Colonic mucosa (tissue), 4 donors: ENCODE data around the gene EFCAB6. TPM values are rescaled to one million over a fixed set of nuclear protein-coding genes. Genes with fewer than 3 reads are reported as not detected.

Experiments
- DNase-seq: peaks from one replicate; pipeline ENCODE4 v3.0.0-alpha.2; 2020
- H3K27ac ChIP-seq: fragments of 200-600 bp; one replicate; pipeline ENCODE4 v1.8.0; 2021
- H3K27me3 ChIP-seq: fragments of 200-600 bp; one replicate; pipeline ENCODE4 v1.8.0; 2021
- H3K36me3 ChIP-seq: fragments of 200-600 bp; one replicate; pipeline ENCODE4 v1.8.0; 2021
- H3K4me1 ChIP-seq: fragments of 200-600 bp; one replicate; pipeline ENCODE4 v1.8.0; 2021; ENCODE audit warnings: mild to moderate bottlenecking
- H3K4me3 ChIP-seq: fragments of 200-600 bp; one replicate; pipeline ENCODE4 v1.8.0; 2021
- H3K9ac ChIP-seq, 2 donors: one replicate each; pipeline ENCODE4 v1.7.0; 2013; ENCODE audit warnings: control low read depth in 2 of 2, low read depth in 2 of 2, low read length in 2 of 2
- H3K9me3 ChIP-seq: fragments of 200-600 bp; one replicate; pipeline ENCODE4 v1.8.0; 2021
- intact Hi-C: fragments of 100-400 bp; cut with DNase I; formaldehyde crosslinking; loops from one replicate; pipeline ENCODE4 v1.14.1; 2022
- total RNA-seq, 2 donors: library from RNA; stranded (reverse); fragmentation: NEBNext Ultra II Directional in 1 of 2; extraction: Animal tissue kit (Norgen Biotek cat#: 25700) in 1 of 2; gene quantifications; one replicate each; pipeline ENCODE4 v1.2.1, GENCODE V29; 2021
- TF ChIP-seq, protein P1 (sequence below): fragments of 200-600 bp; IDR thresholded peaks from one replicate; pipeline ENCODE4 v1.8.0; 2022; ENCODE audit warnings: antibody characterized with exemption, mild to moderate bottlenecking
- donor health status: healthy.
- donor health status: DM: no; HTN: no; CAD: no.
- donor health status: DM: no; HTN: no; CAD: no.

Gene EFCAB6
- total RNA-seq, 2 donors from 2014 or later, result 0.35 to 0.80 TPM

DNA sequence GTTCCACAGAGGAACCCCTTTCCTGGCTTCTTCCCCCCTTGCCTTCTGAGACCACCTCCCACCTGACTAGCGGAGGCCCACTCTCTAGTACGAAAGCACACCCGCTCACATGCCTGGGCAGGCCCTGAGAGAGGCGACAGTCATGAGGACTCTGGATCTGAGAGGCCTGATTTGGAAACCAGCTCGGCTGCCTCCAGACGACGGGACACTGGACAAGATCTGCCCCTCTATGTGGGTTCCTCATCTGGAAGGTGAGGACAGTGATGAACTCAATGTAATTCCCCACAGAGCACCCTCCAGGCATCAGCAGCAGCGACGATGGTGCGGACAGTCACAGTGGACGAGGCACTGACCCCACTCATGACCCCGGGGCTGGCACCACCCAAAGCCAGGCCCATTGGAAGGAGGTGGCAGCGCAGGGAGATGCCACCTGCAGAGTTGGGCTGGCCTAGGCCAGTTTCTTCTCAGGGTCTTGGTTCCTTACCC lies 42.7 kb upstream of the EFCAB6 start:
- Histone ChIP-seq H3K9ac (no peak overlapping the region), H3K4me1 (no peaks in the 10 kb centered on the region), H3K27me3 (no peaks in the 10 kb centered on the region), H3K27ac (no peak overlapping the region), H3K4me3 (no peak overlapping the region), H3K36me3 (no peaks in the 10 kb centered on the region), H3K9me3 (no peaks in the 10 kb centered on the region)
- intact Hi-C loops, result no loop called here
- DNase-seq, result no peak
- TF ChIP-seq, protein P1, sequence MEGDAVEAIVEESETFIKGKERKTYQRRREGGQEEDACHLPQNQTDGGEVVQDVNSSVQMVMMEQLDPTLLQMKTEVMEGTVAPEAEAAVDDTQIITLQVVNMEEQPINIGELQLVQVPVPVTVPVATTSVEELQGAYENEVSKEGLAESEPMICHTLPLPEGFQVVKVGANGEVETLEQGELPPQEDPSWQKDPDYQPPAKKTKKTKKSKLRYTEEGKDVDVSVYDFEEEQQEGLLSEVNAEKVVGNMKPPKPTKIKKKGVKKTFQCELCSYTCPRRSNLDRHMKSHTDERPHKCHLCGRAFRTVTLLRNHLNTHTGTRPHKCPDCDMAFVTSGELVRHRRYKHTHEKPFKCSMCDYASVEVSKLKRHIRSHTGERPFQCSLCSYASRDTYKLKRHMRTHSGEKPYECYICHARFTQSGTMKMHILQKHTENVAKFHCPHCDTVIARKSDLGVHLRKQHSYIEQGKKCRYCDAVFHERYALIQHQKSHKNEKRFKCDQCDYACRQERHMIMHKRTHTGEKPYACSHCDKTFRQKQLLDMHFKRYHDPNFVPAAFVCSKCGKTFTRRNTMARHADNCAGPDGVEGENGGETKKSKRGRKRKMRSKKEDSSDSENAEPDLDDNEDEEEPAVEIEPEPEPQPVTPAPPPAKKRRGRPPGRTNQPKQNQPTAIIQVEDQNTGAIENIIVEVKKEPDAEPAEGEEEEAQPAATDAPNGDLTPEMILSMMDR, result no peak

DNA sequence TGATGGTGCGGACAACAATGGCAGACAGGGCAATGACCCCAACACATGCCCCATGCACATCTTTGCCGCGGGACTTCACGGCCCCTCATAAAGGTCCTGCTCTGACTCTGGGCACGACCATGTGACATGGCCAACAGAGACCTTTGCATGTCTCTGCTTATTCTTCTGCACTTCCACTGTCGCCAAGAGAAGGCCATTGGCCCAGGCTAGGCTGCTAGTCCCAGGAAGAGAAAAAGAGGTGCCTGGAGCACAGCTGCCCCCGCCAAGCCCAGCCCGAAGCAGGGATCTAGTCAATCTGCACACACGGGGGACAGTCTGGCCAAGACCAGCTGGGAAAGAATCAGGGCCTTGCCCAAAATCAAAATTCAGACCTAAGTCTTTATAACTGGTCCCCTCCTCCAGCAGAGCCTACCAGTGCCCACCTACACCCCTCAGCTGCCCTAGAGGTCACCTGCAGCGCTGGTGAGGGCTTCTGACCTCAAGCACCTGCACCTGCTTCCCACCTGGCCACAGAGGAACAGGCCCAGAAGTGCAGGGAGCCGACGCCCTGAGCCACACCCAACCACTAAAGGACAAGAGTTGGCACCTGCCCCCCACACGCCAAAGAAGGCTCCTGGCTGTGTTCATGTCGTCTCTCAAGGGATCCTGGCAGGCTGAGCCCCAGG lies 42.1 kb upstream of the EFCAB6 start:
- Histone ChIP-seq H3K27ac (no peak overlapping the region), H3K4me1 (no peaks in the 10 kb centered on the region), H3K9me3 (no peaks in the 10 kb centered on the region), H3K4me3 (no peak overlapping the region), H3K36me3 (no peaks in the 10 kb centered on the region), H3K9ac (no peak overlapping the region), H3K27me3 (no peaks in the 10 kb centered on the region)
- TF ChIP-seq, protein P1, result no peak
- intact Hi-C loops, result no loop called here
- no peak for DNase-seq

DNA sequence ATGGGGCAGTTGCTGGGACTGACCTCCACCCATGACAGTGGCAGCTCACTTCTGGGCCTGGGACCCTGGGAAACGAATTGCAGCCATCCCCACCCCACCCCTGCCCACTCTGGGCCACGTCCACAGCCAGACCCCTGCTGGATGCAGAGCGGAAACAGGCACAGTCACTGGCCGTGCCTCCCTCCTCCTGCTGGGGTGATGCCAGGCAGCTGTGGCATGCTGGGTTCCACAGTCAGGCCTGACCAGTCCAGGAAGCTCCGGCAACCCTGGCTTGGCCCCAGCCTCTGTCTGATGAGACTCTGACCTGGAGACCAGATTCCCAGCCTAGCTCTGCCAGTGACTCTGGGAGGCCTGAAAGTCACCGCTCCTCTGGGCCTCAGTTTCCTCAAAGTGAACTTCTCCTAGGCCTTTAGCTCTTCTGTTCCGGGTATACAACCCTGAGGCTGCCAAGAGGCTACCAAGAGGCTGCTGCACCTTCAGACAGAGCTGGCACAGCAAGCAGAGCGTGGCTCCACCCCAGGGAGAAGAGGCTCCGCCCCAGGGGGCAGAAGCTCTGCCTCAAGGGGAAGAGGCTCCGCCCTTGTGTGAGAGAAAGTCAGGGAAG lies 41.3 kb upstream of the EFCAB6 start:
- no peaks in the 10 kb centered on the region for H3K4me1 ChIP-seq
- H3K4me3 ChIP-seq, result no peak overlapping the region
- DNase-seq, result no peak
- no peak overlapping the region for H3K9ac ChIP-seq
- H3K27ac ChIP-seq, result no peak overlapping the region
- no peaks in the 10 kb centered on the region for H3K27me3 ChIP-seq
- TF ChIP-seq, protein P1, result no peak
- no peaks in the 10 kb centered on the region for H3K36me3 ChIP-seq
- H3K9me3 ChIP-seq, result no peaks in the 10 kb centered on the region
- intact Hi-C loops, result no loop called here

DNA sequence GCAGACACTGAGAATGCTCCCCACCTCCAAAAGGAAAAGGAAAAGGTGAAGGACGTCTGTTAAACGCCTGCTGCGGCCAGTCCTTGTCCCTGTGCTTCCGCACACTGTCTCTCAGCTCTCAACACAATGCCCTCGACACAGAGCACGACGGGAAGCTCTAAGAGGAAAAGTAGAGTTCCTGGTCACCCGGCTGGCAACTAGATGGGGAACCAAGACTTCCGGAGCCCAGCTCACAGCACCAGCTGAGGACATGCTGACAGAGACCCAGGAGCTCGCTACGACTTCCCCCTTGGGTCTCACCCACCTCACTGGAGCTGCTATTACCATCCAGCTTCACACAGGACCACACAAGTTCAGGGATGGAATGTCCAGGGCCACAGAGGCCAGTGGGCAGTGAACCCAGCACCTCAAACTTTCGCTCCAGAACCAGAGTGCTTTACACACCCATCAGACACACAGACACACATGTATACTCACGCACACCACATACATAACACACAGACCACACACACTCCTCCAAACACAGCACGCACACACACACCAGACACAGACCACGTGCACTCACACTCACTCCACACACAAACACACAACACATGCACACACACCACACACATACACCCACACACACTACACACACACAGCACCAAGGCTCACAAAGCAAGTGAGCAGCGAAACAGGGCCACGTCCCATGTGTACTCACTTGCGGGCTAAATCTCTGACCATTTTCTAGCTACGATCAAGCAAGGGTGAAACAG lies 40.6 kb upstream of the EFCAB6 start:
- H3K27me3 ChIP-seq, result no peaks in the 10 kb centered on the region

GRCh38 chr22:43851979-43852307 lies 39.8 kb upstream of the EFCAB6 start:
- TF ChIP-seq, protein P1, result no peak
- intact Hi-C loops, result no loop called here
- Histone ChIP-seq H3K9me3 (no peaks in the 10 kb centered on the region), H3K36me3 (no peaks in the 10 kb centered on the region), H3K4me3 (no peak overlapping the region), H3K27me3 (no peaks in the 10 kb centered on the region), H3K27ac (no peak overlapping the region), H3K4me1 (no peaks in the 10 kb centered on the region), H3K9ac (no peak overlapping the region)
- DNase-seq, result no peak

More for the DNA sequence above, 40.6 kb upstream of the EFCAB6 start:
- Histone ChIP-seq H3K4me3 (no peak overlapping the region), H3K27ac (no peak overlapping the region), H3K4me1 (no peaks in the 10 kb centered on the region), H3K36me3 (no peaks in the 10 kb centered on the region), H3K9ac (no peak overlapping the region), H3K9me3 (no peaks in the 10 kb centered on the region)
- TF ChIP-seq, protein P1, result no peak
- intact Hi-C loops, result no loop called here
- DNase-seq, result no peak
